ENCODE measurements around the gene GRAP2. TPM values are rescaled to one million over a fixed set of nuclear protein-coding genes. Genes with fewer than 3 reads are reported as not detected.
A peak's percentile ranks its signal among the peaks of the same experiment; 100 is the strongest.

GRAP2 gene
- polyA plus RNA-seq, 3 donors = 0.05 to 4.2 (median 0.97) TPM

- H3K27me3 ChIP-seq (ENCODE audit: control insufficient read depth in 2 of 2, insufficient read depth in 2 of 2, low read length in 2 of 2) = peaks cover 16 to 55% of the 10 kb centered on the region in 2 donors
- H3K4me1 Mint-ChIP-seq = peaks cover 2% of the 10 kb centered on the region
Observed at GRCh38 chr22:39970742-39971141, 69.9 kb downstream of the GRAP2 start.

GRCh38 chr22:39972641-39973040 is 71.8 kb downstream of the GRAP2 start:
- WGBS (ENCODE audit: insufficient coverage) = 21% methylated on average over 1 of the region's 5 CpGs
- H3K36me3 Mint-ChIP-seq = peaks cover 0 to 2% of the 10 kb centered on the region in 2 donors
- Histone ChIP-seq H3K9me3 (replicated peaks in 1 of 2; ENCODE audit: control insufficient read depth in 1 of 2, insufficient read depth in 1 of 2, low read length in 2 of 2) (no peaks in the 10 kb centered on the region), H3K4me3 (replicated peaks in 1 of 3; ENCODE audit: low read depth in 2 of 3, low read length in 3 of 3) (no peak overlapping the region), H3K79me2 (ENCODE audit: insufficient read depth, low read length) (no peaks in the 10 kb centered on the region), H3K4me1 (ENCODE audit: control insufficient read depth in 1 of 2, insufficient read depth in 2 of 2, low read length in 2 of 2) (no peaks in the 10 kb centered on the region), H3K9ac (ENCODE audit: insufficient read depth, low read length, poor library complexity, severe bottlenecking) (no peak overlapping the region), H3K36me3 (replicated peaks in 1 of 2; ENCODE audit: control insufficient read depth in 1 of 2, insufficient read depth in 2 of 2, low read length in 2 of 2) (no peaks in the 10 kb centered on the region), H3K27me3 (ENCODE audit: control insufficient read depth in 2 of 2, insufficient read depth in 2 of 2, low read length in 2 of 2) (peaks cover 22 to 50% of the 10 kb centered on the region in 2 donors), H3K4me2 (replicated peaks; ENCODE audit: extremely low read depth, low read length, poor library complexity, severe bottlenecking) (no peak overlapping the region), H4K20me1 (ENCODE audit: insufficient read depth, low read length) (no peaks in the 10 kb centered on the region), H3K27ac (ENCODE audit: low read depth in 1 of 2, low read length in 2 of 2) (no peak overlapping the region), H2AFZ (ENCODE audit: insufficient read depth, low read depth, low read length, poor library complexity, severe bottlenecking) (no peak overlapping the region)
- H3K9me3 Mint-ChIP-seq = peaks cover 0 to 5% (median 0%) of the 10 kb centered on the region in 7 donors
- no peak for TF ChIP-seq CTCF (IDR thresholded peaks at IDR 0.05)
- H3K27me3 Mint-ChIP-seq (ENCODE audit: low read depth in 3 of 3) = peaks cover 50 to 79% (median 70%) of the 10 kb centered on the region in 3 donors
- peak overlapping the region in 1 of 2 donors; percentile 3 for H3K4me3 Mint-ChIP-seq
- intact Hi-C loops (cut with micrococcal nuclease) = no loop called here
- no peaks in the 10 kb centered on the region for H3K4me1 Mint-ChIP-seq
- H3K27ac Mint-ChIP-seq = no peak overlapping the region
- DNase-seq = no peak

More at GRCh38 chr22:39970742-39971141, 69.9 kb downstream of the GRAP2 start:
- no peaks in the 10 kb centered on the region for H3K36me3 ChIP-seq (replicated peaks in 1 of 2; ENCODE audit: control insufficient read depth in 1 of 2, insufficient read depth in 2 of 2, low read length in 2 of 2)
- no peak overlapping the region for H2AFZ ChIP-seq (ENCODE audit: insufficient read depth, low read depth, low read length, poor library complexity, severe bottlenecking)
- Mint-ChIP-seq H3K9me3 (peaks cover 0 to 3% (median 0%) of the 10 kb centered on the region in 7 donors), H3K4me3 (no peak overlapping the region), H3K36me3 (peaks cover 0 to 2% of the 10 kb centered on the region in 2 donors), H3K27ac (no peak overlapping the region), H3K27me3 (ENCODE audit: low read depth in 3 of 3) (peaks cover 57 to 75% (median 67%) of the 10 kb centered on the region in 3 donors)
- no peaks in the 10 kb centered on the region for H4K20me1 ChIP-seq (ENCODE audit: insufficient read depth, low read length)
- 96% methylated on average over 7 of the region's 10 CpGs for WGBS (ENCODE audit: insufficient coverage)
- H3K27ac ChIP-seq (ENCODE audit: low read depth in 1 of 2, low read length in 2 of 2) = no peak overlapping the region
- intact Hi-C loops (cut with micrococcal nuclease) = no loop called here
- H3K9ac ChIP-seq (ENCODE audit: insufficient read depth, low read length, poor library complexity, severe bottlenecking) = no peak overlapping the region
- no peaks in the 10 kb centered on the region for H3K79me2 ChIP-seq (ENCODE audit: insufficient read depth, low read length)
- no peak overlapping the region for H3K4me2 ChIP-seq (replicated peaks; ENCODE audit: extremely low read depth, low read length, poor library complexity, severe bottlenecking)
- H3K4me3 ChIP-seq (replicated peaks in 1 of 3; ENCODE audit: low read depth in 2 of 3, low read length in 3 of 3) = no peak overlapping the region
- H3K4me1 ChIP-seq (ENCODE audit: control insufficient read depth in 1 of 2, insufficient read depth in 2 of 2, low read length in 2 of 2) = no peaks in the 10 kb centered on the region
- DNase-seq = no peak
- no peaks in the 10 kb centered on the region for H3K9me3 ChIP-seq (replicated peaks in 1 of 2; ENCODE audit: control insufficient read depth in 1 of 2, insufficient read depth in 1 of 2, low read length in 2 of 2)
- TF ChIP-seq CTCF (IDR thresholded peaks at IDR 0.05) = no peak

Data from CD14-positive monocyte (primary cell).